Body of pancreas (tissue), 4 donors: ENCODE measurements around the gene C6orf89. TPM values are rescaled to one million over a fixed set of nuclear protein-coding genes. Genes with fewer than 3 reads are reported as not detected.
A peak's percentile ranks its signal among the peaks of the same experiment; 100 is the strongest.

Experiments used
- ATAC-seq: fragments of 150-250 bp; one replicate; pipeline ENCODE4 v1.9.1; 2016
- DNase-seq, 4 donors: peaks; one replicate each; pipeline ENCODE4 v3.0.0-alpha.2; 2019
- H3K27ac ChIP-seq, 4 donors: fragments of 200-600 bp; sonication (generic); 1 replicate in 3 of 4; 2 replicates in 1 of 4; pipeline versions ENCODE4 v1.5.1 to v1.6.1; 2016 to 2019; ENCODE audit warnings: mild to moderate bottlenecking in 1 of 4, mixed read lengths in 1 of 4, moderate library complexity in 1 of 4
- H3K27me3 ChIP-seq, 2 donors: fragments of 200-600 bp; sonication (generic); one replicate each; pipeline ENCODE4 v1.6.0; 2016; ENCODE audit warnings: mild to moderate bottlenecking in 1 of 2
- H3K36me3 ChIP-seq, 2 donors: fragments of 200-600 bp; sonication (generic); replicated peaks in 1 of 2; 2 replicates each; pipeline ENCODE4 v1.5.1; 2016; ENCODE audit warnings: low read depth in 2 of 2; ENCODE audit not compliant: insufficient read depth in 1 of 2
- H3K4me1 ChIP-seq: fragments of 200-600 bp; sonication (generic); one replicate; pipeline ENCODE4 v1.6.0; 2016
- H3K4me3 ChIP-seq, 2 donors: fragments of 200-600 bp; sonication (generic); 1 replicate in 1 of 2; 2 replicates in 1 of 2; pipeline ENCODE4 v1.5.1; 2016 to 2019
- H3K9me3 ChIP-seq, 3 donors: fragments of 200-600 bp; sonication (generic); 1 replicate in 2 of 3; 2 replicates in 1 of 3; pipeline ENCODE4 v1.5.1; 2016
- POLR2A ChIP-seq, 3 donors: fragments of 450-650 bp; IDR thresholded peaks; one replicate each; pipeline ENCODE4 v1.6.1; 2016; ENCODE audit warnings: antibody characterized with exemption in 3 of 3, mild to moderate bottlenecking in 2 of 3
- WGBS, 2 donors: methylation state at CpG; one replicate each; pipeline ENCODE4 v1.1.5; 2017; 5-methylcytosine and 5-hydroxymethylcytosine counted together
- intact Hi-C: fragments of 100-400 bp; cut with DNase I; formaldehyde crosslinking; loops from one replicate; pipeline ENCODE4 v1.15.1; 2023
- total RNA-seq, 2 donors: library from RNA; depleted of rRNA; stranded (reverse); fragments of >200 nt; gene quantifications; one replicate each; pipeline ENCODE4 v1.1.0, GENCODE V29; 2016
- TF ChIP-seq, protein P1 (sequence below), 7 experiments: fragments of 450-650 bp in 4 of 7; fragments of 200-600 bp in 3 of 7; sonication (generic) in 3 of 7; IDR thresholded peaks; one replicate each; pipeline ENCODE4 v1.5.1; 2016 to 2019; ENCODE audit warnings: antibody characterized with exemption in 7 of 7

C6orf89 gene
- total RNA-seq, 2 donors from 2014 or later: 16.5 to 25.7 TPM

DNA sequence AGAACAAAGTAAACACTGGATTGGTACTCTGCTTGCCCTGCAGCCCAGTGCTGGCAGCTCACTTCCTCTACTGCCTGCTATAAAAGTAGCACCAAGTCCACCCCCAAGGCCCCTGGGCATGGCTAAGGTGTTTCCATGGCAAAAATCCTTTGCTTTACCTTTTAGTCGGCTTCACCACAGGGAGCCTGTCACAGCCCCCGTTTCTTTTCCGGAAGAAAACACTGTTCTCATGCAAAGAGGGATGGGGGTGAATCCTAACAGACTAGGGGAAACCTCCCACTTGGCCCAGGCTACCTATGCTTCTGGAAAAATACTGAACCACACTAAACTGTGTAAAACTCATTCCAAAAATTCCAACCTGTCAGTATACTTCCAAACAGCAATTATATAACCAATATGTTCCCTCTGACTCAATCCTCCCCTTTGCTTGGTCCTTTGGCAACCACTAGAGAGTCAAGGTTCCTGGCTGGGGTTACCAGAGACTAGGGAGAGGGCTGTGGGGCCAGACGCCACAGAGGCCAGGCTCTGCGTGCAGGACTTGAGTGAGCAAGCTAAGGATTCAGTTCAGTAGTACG, 27.3 kb upstream of the C6orf89 start:
- ATAC-seq (peak; percentile 71), DNase-seq (peak in 2 of 4 donors; percentile 42 to 49)
- no peaks in the 10 kb centered on the region for H3K9me3 ChIP-seq
- TF ChIP-seq, protein P1, sequence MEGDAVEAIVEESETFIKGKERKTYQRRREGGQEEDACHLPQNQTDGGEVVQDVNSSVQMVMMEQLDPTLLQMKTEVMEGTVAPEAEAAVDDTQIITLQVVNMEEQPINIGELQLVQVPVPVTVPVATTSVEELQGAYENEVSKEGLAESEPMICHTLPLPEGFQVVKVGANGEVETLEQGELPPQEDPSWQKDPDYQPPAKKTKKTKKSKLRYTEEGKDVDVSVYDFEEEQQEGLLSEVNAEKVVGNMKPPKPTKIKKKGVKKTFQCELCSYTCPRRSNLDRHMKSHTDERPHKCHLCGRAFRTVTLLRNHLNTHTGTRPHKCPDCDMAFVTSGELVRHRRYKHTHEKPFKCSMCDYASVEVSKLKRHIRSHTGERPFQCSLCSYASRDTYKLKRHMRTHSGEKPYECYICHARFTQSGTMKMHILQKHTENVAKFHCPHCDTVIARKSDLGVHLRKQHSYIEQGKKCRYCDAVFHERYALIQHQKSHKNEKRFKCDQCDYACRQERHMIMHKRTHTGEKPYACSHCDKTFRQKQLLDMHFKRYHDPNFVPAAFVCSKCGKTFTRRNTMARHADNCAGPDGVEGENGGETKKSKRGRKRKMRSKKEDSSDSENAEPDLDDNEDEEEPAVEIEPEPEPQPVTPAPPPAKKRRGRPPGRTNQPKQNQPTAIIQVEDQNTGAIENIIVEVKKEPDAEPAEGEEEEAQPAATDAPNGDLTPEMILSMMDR (IDR thresholded peaks at IDR 0.05): no peak
- no peak for TF ChIP-seq POLR2A (IDR thresholded peaks at IDR 0.05)
- WGBS, 2 donors: 61 to 62% methylated on average over 5 to 6 of the region's 6 CpGs
- peaks cover 0 to 5% of the 10 kb centered on the region in 2 donors for H3K36me3 ChIP-seq
- intact Hi-C loops: no loop called here
- no peaks in the 10 kb centered on the region for H3K27me3 ChIP-seq
- H3K4me3 ChIP-seq: no peak overlapping the region
- H3K27ac ChIP-seq: peak overlapping the region in 3 of 4 donors; percentile 29 to 47 (median 39)
- H3K4me1 ChIP-seq: peaks cover 15% of the 10 kb centered on the region

DNA sequence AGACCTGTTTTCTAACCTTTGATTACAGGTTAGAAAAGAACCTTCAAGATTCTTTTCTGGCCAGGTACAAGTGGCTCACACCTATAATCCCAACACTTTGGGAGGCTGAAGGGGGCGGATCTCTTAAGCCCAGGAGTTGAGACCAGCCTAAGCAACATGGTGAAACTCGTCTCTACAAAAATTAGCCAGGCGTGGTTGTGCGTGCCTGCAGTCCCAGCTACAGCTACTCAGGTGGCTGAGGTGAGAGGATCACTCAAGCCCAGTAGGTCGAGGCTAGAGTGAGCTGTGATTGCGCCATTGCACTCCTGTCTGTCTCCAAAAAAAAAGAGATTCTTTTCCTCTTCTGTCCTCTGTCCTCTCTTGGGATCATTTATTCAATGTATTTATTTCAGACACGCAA, 25.6 kb upstream of the C6orf89 start:
- WGBS, 2 donors: 91 to 94% methylated on average over 7 of the region's 7 CpGs
- H3K4me3 ChIP-seq: no peak overlapping the region
- no peaks in the 10 kb centered on the region for H3K27me3 ChIP-seq
- TF ChIP-seq, protein P1 (IDR thresholded peaks at IDR 0.05): no peak
- TF ChIP-seq POLR2A (IDR thresholded peaks at IDR 0.05): no peak
- H3K36me3 ChIP-seq: peaks cover 0 to 2% of the 10 kb centered on the region in 2 donors
- ATAC-seq (no peak), DNase-seq (no peak)
- no peak overlapping the region for H3K27ac ChIP-seq
- H3K9me3 ChIP-seq: no peaks in the 10 kb centered on the region
- peaks cover 24% of the 10 kb centered on the region for H3K4me1 ChIP-seq
- intact Hi-C loops: no loop called here

DNA sequence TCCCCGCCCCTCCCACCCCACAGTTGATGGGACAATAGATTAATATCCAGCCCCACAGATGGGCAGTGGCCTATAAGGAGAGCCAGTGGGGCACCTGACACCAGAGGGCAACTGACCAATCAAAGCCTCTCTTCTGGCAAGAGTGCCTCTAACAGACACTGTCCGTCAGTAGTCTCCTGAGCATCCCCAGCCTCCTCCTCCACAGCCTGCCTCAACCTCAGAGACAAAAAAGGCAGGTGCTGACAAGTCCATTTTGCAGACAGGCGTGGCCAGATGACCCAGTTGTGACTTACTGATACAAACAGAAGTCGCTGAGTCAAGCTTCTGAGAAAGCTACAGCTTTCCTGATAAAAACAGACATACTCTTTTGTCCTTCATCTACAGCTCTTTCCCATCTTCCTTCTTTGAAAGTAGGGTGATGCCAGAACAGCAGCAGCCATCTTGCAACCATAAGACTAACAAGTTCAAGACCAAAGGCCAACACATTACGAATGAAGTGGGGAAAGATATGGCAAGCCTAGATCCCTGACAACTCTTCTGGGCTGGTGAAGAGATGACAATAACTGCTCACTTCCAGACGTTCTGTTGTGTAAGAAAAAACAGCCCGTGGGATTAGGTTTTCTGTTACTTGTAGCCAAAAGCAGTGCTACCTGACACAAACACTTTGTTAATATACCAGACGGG, 23.4 kb upstream of the C6orf89 start:
- H3K27ac ChIP-seq: no peak overlapping the region

DNA sequence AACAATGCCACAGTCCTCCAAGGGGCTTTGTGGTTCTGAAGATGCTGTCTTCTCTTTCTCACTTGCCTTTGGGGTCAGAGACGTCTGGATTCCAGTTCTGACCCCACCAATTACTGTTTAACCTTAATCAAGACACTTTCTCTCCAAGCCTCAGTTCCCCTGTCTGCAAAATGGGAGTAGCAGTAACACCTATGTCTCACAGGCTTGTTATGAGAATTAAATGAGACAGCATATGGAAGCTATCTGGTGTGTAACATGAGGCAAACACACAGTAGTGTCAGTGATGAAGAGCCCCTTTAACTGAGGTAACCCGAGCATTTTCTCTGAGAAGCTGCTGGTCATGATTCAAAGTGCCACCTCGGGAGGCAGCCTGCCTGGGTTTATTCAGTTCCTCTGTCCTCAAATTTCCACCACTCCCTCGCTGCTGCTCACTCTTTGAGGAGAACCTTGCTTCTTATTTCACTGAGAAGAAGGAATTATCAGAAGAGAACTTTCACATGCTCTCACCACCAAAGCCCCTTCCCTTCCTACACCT, 22.8 kb upstream of the C6orf89 start:
- ATAC-seq (no peak), DNase-seq (no peak)
- Histone ChIP-seq H3K36me3 (no peaks in the 10 kb centered on the region), H3K4me3 (no peak overlapping the region), H3K27me3 (no peaks in the 10 kb centered on the region), H3K27ac (no peak overlapping the region), H3K4me1 (peaks cover 17% of the 10 kb centered on the region), H3K9me3 (no peaks in the 10 kb centered on the region)
- TF ChIP-seq POLR2A (IDR thresholded peaks at IDR 0.05): no peak
- TF ChIP-seq, protein P1 (IDR thresholded peaks at IDR 0.05): no peak
- 93 to 94% methylated on average over 4 of the region's 4 CpGs for WGBS, 2 donors
- intact Hi-C loops: no loop called here

More for the DNA sequence above, 23.4 kb upstream of the C6orf89 start:
- no peak for ATAC-seq
- 82 to 93% methylated on average over 8 of the region's 8 CpGs for WGBS, 2 donors
- H3K4me1 ChIP-seq: peaks cover 17% of the 10 kb centered on the region
- H3K4me3 ChIP-seq: no peak overlapping the region
- TF ChIP-seq POLR2A (IDR thresholded peaks at IDR 0.05): no peak
- TF ChIP-seq, protein P1 (IDR thresholded peaks at IDR 0.05): no peak
- no peak for DNase-seq
- H3K9me3 ChIP-seq: no peaks in the 10 kb centered on the region
- intact Hi-C loops: no loop called here
- H3K27me3 ChIP-seq: no peaks in the 10 kb centered on the region
- no peaks in the 10 kb centered on the region for H3K36me3 ChIP-seq
